ENCODE data around the gene CAST.

- TF ChIP-seq, protein P1, sequence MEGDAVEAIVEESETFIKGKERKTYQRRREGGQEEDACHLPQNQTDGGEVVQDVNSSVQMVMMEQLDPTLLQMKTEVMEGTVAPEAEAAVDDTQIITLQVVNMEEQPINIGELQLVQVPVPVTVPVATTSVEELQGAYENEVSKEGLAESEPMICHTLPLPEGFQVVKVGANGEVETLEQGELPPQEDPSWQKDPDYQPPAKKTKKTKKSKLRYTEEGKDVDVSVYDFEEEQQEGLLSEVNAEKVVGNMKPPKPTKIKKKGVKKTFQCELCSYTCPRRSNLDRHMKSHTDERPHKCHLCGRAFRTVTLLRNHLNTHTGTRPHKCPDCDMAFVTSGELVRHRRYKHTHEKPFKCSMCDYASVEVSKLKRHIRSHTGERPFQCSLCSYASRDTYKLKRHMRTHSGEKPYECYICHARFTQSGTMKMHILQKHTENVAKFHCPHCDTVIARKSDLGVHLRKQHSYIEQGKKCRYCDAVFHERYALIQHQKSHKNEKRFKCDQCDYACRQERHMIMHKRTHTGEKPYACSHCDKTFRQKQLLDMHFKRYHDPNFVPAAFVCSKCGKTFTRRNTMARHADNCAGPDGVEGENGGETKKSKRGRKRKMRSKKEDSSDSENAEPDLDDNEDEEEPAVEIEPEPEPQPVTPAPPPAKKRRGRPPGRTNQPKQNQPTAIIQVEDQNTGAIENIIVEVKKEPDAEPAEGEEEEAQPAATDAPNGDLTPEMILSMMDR (IDR thresholded peaks at IDR 0.05) = no peak
- TF ChIP-seq POLR2A (IDR thresholded peaks at IDR 0.05) = no peak
These were observed 159.2 kb downstream of the CAST start for GRCh38 chr5:96821260-96821916.

All from stomach (tissue), 4 donors.